NCI-H446 treated with DMSO at 0.1 percent for 48 hours (cell line): ENCODE data around the gene CTAGE6.
A peak's percentile ranks its signal among the peaks of the same experiment; 100 is the strongest.
"Not testable (repeated sequence)": the region's sequence is repeated elsewhere in the genome, so short reads cannot be mapped to it uniquely, and the experiment has no call there.

Experiments used
- DNase-seq: peaks from one replicate; lab custom pipeline; 2025; lab: John Stamatoyannopoulos, UW

Gene CTAGE6

GRCh38 chr7:143757596-143757995, at the start of gene CTAGE6:
Gene CTAGE6 (minus strand): TSS chr7:143757696. CDS start chr7:143757658, 38 bp downstream.
- DNase-seq: not testable (repeated sequence)

GRCh38 chr7:143806664-143807071, 49.2 kb upstream of the CTAGE6 start:
- DNase-seq: not testable (repeated sequence)

- DNase-seq: not testable (repeated sequence)
Measured at GRCh38 chr7:143797896-143798290, 40.4 kb upstream of the CTAGE6 start.

- not testable (repeated sequence) for DNase-seq
Measured at GRCh38 chr7:143797119-143797895, 39.8 kb upstream of the CTAGE6 start.

GRCh38 chr7:143795653-143796052, 38.2 kb upstream of the CTAGE6 start:
- DNase-seq: not testable (repeated sequence)

- DNase-seq: not testable (repeated sequence)
Measured at GRCh38 chr7:143792633-143793032, 35.1 kb upstream of the CTAGE6 start.

GRCh38 chr7:143785415-143786182, 28.1 kb upstream of the CTAGE6 start:
- not testable (repeated sequence) for DNase-seq

GRCh38 chr7:143779591-143779990, 22.1 kb upstream of the CTAGE6 start:
- DNase-seq: not testable (repeated sequence)

GRCh38 chr7:143772738-143773468, 15.4 kb upstream of the CTAGE6 start:
- DNase-seq: not testable (repeated sequence)

GRCh38 chr7:143767531-143767930, 10.0 kb upstream of the CTAGE6 start:
- not testable (repeated sequence) for DNase-seq

- not testable (repeated sequence) for DNase-seq
Measured at GRCh38 chr7:143765678-143766077, 8.2 kb upstream of the CTAGE6 start.

- DNase-seq: not testable (repeated sequence)
Measured at GRCh38 chr7:143763065-143763464, 5.6 kb upstream of the CTAGE6 start.

GRCh38 chr7:143745340-143745739, 12.2 kb downstream of the CTAGE6 start:
- DNase-seq: not testable (repeated sequence)

GRCh38 chr7:143737037-143737819, 20.3 kb downstream of the CTAGE6 start:
- DNase-seq: peak; percentile 29

GRCh38 chr7:143735962-143736361, 21.5 kb downstream of the CTAGE6 start:
- DNase-seq: no peak

GRCh38 chr7:143733876-143734275, 23.6 kb downstream of the CTAGE6 start:
- DNase-seq: no peak

GRCh38 chr7:143728333-143728862, 29.1 kb downstream of the CTAGE6 start:
- no peak for DNase-seq

GRCh38 chr7:143727561-143727960, 29.9 kb downstream of the CTAGE6 start:
- DNase-seq: not testable (repeated sequence)

- DNase-seq: not testable (repeated sequence)
Measured at GRCh38 chr7:143726143-143726542, 31.4 kb downstream of the CTAGE6 start.

- not testable (repeated sequence) for DNase-seq
Measured at GRCh38 chr7:143720335-143720734, 37.2 kb downstream of the CTAGE6 start.
